Measurements from ENCODE around the gene OR12D2.
"Not testable (repeated sequence)": the region's sequence is repeated elsewhere in the genome, so short reads cannot be mapped to it uniquely, and the experiment has no call there.

Gene OR12D2

GRCh38 chr6:29419516-29419915 is 24.1 kb downstream of the OR12D2 start:
- Histone ChIP-seq H3K27me3 (ENCODE audit: control insufficient read depth, insufficient read depth, low read length) (no peaks in the 10 kb centered on the region), H3K4me3 (ENCODE audit: low read length) (no peak overlapping the region), H3K4me1 (ENCODE audit: control insufficient read depth, insufficient read depth, low read length) (peaks cover 1% of the 10 kb centered on the region; the same call in 1 of the 2 replicates), H3K27ac (ENCODE audit: low read length) (no peak overlapping the region), H3K9me3 (ENCODE audit: control insufficient read depth, insufficient read depth, low read length) (no peaks in the 10 kb centered on the region), H3K36me3 (ENCODE audit: control insufficient read depth, insufficient read depth, low read length) (no peaks in the 10 kb centered on the region)
- no peak for DNase-seq (ENCODE audit: low read depth, low spot score)
- no CpG with 5 or more reads among the region's 3 CpGs for WGBS (ENCODE audit: insufficient coverage, insufficient read length)

- Histone ChIP-seq H3K4me1 (ENCODE audit: control insufficient read depth, insufficient read depth, low read length) (peaks cover 3% of the 10 kb centered on the region; the same call in 1 of the 2 replicates), H3K27ac (ENCODE audit: low read length) (no peak overlapping the region), H3K4me3 (ENCODE audit: low read length) (no peak overlapping the region), H3K9me3 (ENCODE audit: control insufficient read depth, insufficient read depth, low read length) (no peaks in the 10 kb centered on the region), H3K27me3 (ENCODE audit: control insufficient read depth, insufficient read depth, low read length) (no peaks in the 10 kb centered on the region), H3K36me3 (ENCODE audit: control insufficient read depth, insufficient read depth, low read length) (no peaks in the 10 kb centered on the region)
- DNase-seq (ENCODE audit: low read depth, low spot score): peak; percentile 7
- no CpG with 5 or more reads among the region's 2 CpGs for WGBS (ENCODE audit: insufficient coverage, insufficient read length)
These were observed 28.7 kb downstream of the OR12D2 start for GRCh38 chr6:29424168-29424567.

- Histone ChIP-seq H3K36me3 (ENCODE audit: control insufficient read depth, insufficient read depth, low read length) (no peaks in the 10 kb centered on the region), H3K27ac (ENCODE audit: low read length) (no peak overlapping the region), H3K27me3 (ENCODE audit: control insufficient read depth, insufficient read depth, low read length) (no peaks in the 10 kb centered on the region), H3K9me3 (ENCODE audit: control insufficient read depth, insufficient read depth, low read length) (no peaks in the 10 kb centered on the region), H3K4me3 (ENCODE audit: low read length) (no peak overlapping the region), H3K4me1 (ENCODE audit: control insufficient read depth, insufficient read depth, low read length) (peaks cover 3% of the 10 kb centered on the region; the same call in 1 of the 2 replicates)
- WGBS (ENCODE audit: insufficient coverage, insufficient read length): no CpG with 5 or more reads among the region's 2 CpGs
- DNase-seq (ENCODE audit: low read depth, low spot score): no peak
These were observed 29.1 kb downstream of the OR12D2 start for GRCh38 chr6:29424575-29424974.

DNA sequence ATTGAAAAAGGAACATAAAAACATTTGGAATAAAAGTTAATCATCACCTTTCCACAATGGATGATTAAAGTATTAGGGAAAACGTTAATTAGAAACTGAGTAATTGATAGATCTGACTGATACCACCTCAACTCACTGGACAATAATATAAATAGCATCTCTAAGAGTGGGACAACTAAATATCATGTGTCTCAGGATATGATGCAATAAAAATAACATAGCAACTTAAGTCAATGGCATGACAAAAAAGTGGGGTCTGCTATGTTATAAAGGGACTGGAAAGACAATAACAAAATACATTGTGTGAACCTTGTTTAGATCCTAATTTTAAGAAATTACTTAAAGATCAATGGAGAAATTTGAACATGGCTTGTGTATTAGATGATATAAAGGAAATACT is 29.6 kb downstream of the OR12D2 start:
- Histone ChIP-seq H3K27ac (ENCODE audit: low read length) (no peak overlapping the region), H3K36me3 (ENCODE audit: control insufficient read depth, insufficient read depth, low read length) (no peaks in the 10 kb centered on the region), H3K27me3 (ENCODE audit: control insufficient read depth, insufficient read depth, low read length) (no peaks in the 10 kb centered on the region), H3K4me3 (ENCODE audit: low read length) (no peak overlapping the region), H3K4me1 (ENCODE audit: control insufficient read depth, insufficient read depth, low read length) (peaks cover 3% of the 10 kb centered on the region; the same call in 1 of the 2 replicates), H3K9me3 (ENCODE audit: control insufficient read depth, insufficient read depth, low read length) (no peaks in the 10 kb centered on the region)
- WGBS (ENCODE audit: insufficient coverage, insufficient read length): no CpG with 5 or more reads among the region's 1 CpG
- no peak for DNase-seq (ENCODE audit: low read depth, low spot score)

- Histone ChIP-seq H3K9me3 (ENCODE audit: control insufficient read depth, insufficient read depth, low read length) (no peaks in the 10 kb centered on the region), H3K4me3 (ENCODE audit: low read length) (no peak overlapping the region), H3K36me3 (ENCODE audit: control insufficient read depth, insufficient read depth, low read length) (no peaks in the 10 kb centered on the region), H3K27ac (ENCODE audit: low read length) (no peak overlapping the region), H3K27me3 (ENCODE audit: control insufficient read depth, insufficient read depth, low read length) (no peaks in the 10 kb centered on the region), H3K4me1 (ENCODE audit: control insufficient read depth, insufficient read depth, low read length) (peaks cover 3% of the 10 kb centered on the region; the same call in 1 of the 2 replicates)
- DNase-seq (ENCODE audit: low read depth, low spot score): no peak
- no CpG with 5 or more reads among the region's 3 CpGs for WGBS (ENCODE audit: insufficient coverage, insufficient read length)
These were observed 31.2 kb downstream of the OR12D2 start for GRCh38 chr6:29426654-29427053.

DNA sequence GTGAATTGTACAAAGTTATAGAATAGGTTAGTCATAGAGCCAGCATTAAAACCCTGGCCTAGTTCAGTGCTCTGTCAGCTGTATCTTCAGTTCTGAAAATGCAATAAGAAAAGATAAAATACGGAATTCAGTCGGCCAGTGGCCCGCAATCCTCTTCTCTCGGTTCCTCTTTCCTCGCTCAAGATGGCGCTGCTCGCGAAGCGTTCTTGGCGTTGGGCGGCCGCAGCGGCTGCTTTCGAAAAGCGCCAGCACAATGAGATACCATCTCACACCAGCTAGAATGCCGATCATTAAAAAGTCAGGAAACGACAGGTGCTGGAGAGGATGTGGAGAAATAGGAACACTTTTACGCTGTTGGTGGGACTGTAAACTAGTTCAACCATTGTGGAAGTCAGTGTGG is 41.3 kb downstream of the OR12D2 start:
- not testable (repeated sequence) for DNase-seq (ENCODE audit: low read depth, low spot score)

GRCh38 chr6:29439006-29439405 is 43.6 kb downstream of the OR12D2 start, which contains the start of gene OR10C1:
Gene OR10C1 (plus strand): TSS chr6:29439306. CDS start chr6:29440016, 710 bp downstream.
- no peaks in the 10 kb centered on the region for H3K4me1 ChIP-seq (ENCODE audit: control insufficient read depth, insufficient read depth, low read length)
- DNase-seq (ENCODE audit: low read depth, low spot score): no peak
- no peaks in the 10 kb centered on the region for H3K36me3 ChIP-seq (ENCODE audit: control insufficient read depth, insufficient read depth, low read length)
- H3K9me3 ChIP-seq (ENCODE audit: control insufficient read depth, insufficient read depth, low read length): no peaks in the 10 kb centered on the region
- no peak within 1 kb of the TSS for H3K27ac ChIP-seq (ENCODE audit: low read length)
- H3K4me3 ChIP-seq (ENCODE audit: low read length): no peak within 1 kb of the TSS
- H3K27me3 ChIP-seq (ENCODE audit: control insufficient read depth, insufficient read depth, low read length): no peaks in the 10 kb centered on the region

More for the DNA sequence above, 41.3 kb downstream of the OR12D2 start:
- H3K27ac ChIP-seq (ENCODE audit: low read length); H3K4me3 ChIP-seq (ENCODE audit: low read length); H3K27me3 ChIP-seq (ENCODE audit: control insufficient read depth, insufficient read depth, low read length); H3K9me3 ChIP-seq (ENCODE audit: control insufficient read depth, insufficient read depth, low read length); H3K36me3 ChIP-seq (ENCODE audit: control insufficient read depth, insufficient read depth, low read length); H3K4me1 ChIP-seq (ENCODE audit: control insufficient read depth, insufficient read depth, low read length): not testable (repeated sequence)
- WGBS (ENCODE audit: insufficient coverage, insufficient read length): no CpG with 5 or more reads among the region's 18 CpGs

- H3K36me3 ChIP-seq (ENCODE audit: control insufficient read depth, insufficient read depth, low read length): no peaks in the 10 kb centered on the region
- WGBS (ENCODE audit: insufficient coverage, insufficient read length): no CpG with 5 or more reads among the region's 1 CpG
- no peaks in the 10 kb centered on the region for H3K27me3 ChIP-seq (ENCODE audit: control insufficient read depth, insufficient read depth, low read length)
- no peak overlapping the region for H3K27ac ChIP-seq (ENCODE audit: low read length)
- DNase-seq (ENCODE audit: low read depth, low spot score): no peak
- no peaks in the 10 kb centered on the region for H3K9me3 ChIP-seq (ENCODE audit: control insufficient read depth, insufficient read depth, low read length)
- no peak overlapping the region for H3K4me3 ChIP-seq (ENCODE audit: low read length)
- peaks cover 2% of the 10 kb centered on the region; the same call in 1 of the 2 replicates for H3K4me1 ChIP-seq (ENCODE audit: control insufficient read depth, insufficient read depth, low read length)
These were observed 47.3 kb downstream of the OR12D2 start for GRCh38 chr6:29442719-29443118.

GRCh38 chr6:29444031-29444430 is 48.6 kb downstream of the OR12D2 start:
- not testable (repeated sequence) for H3K27me3 ChIP-seq (ENCODE audit: control insufficient read depth, insufficient read depth, low read length); H3K4me3 ChIP-seq (ENCODE audit: low read length); H3K4me1 ChIP-seq (ENCODE audit: control insufficient read depth, insufficient read depth, low read length); DNase-seq (ENCODE audit: low read depth, low spot score); H3K27ac ChIP-seq (ENCODE audit: low read length); H3K9me3 ChIP-seq (ENCODE audit: control insufficient read depth, insufficient read depth, low read length); H3K36me3 ChIP-seq (ENCODE audit: control insufficient read depth, insufficient read depth, low read length)
- WGBS (ENCODE audit: insufficient coverage, insufficient read length): no CpG with 5 or more reads among the region's 1 CpG

Data from iPS DF 6.9 (cell line).